PC-9 (cell line): ENCODE results near the gene UGT3A1.

Experiments
- CTCF ChIP-seq: fragments of 200-600 bp; sonication (generic); conservative IDR thresholded peaks from 2 replicates; pipeline ENCODE4 v1.6.1; 2017; ENCODE audit warnings: mixed run types, antibody characterized with exemption, mild to moderate bottlenecking, moderate library complexity
- EZH2 ChIP-seq: fragments of 200-600 bp; sonication (generic); IDR thresholded peaks from 2 replicates; pipeline ENCODE4 v1.8.0; 2017; ENCODE audit warnings: antibody characterized with exemption, low read depth

- TF ChIP-seq EZH2 (no peak), CTCF (no peak)
These were observed 40.0 kb upstream of the UGT3A1 start for GRCh38 chr5:36031223-36031622.
